Activated effector memory CD4-positive, alpha-beta T cell treated with Interleukin-2 at 50 U/mL for 16 hours (primary cell): ENCODE measurements around the gene SH3RF3.

Experiments used
- DNase-seq: peaks from one replicate; pipeline ENCODE4 v3.0.0-alpha.2; 2020

SH3RF3 gene

GRCh38 chr2:109290887-109291643 lies 162.1 kb downstream of the SH3RF3 start:
- DNase-seq: no peak

- DNase-seq: no peak
These were observed 163.4 kb downstream of the SH3RF3 start for GRCh38 chr2:109292386-109292785.

GRCh38 chr2:109293663-109294062 lies 164.7 kb downstream of the SH3RF3 start:
- no peak for DNase-seq

GRCh38 chr2:109294523-109294922 lies 165.5 kb downstream of the SH3RF3 start:
- no peak for DNase-seq

GRCh38 chr2:109295070-109295780 lies 166.2 kb downstream of the SH3RF3 start:
- DNase-seq: no peak

GRCh38 chr2:109295781-109296117 lies 166.7 kb downstream of the SH3RF3 start:
- no peak for DNase-seq

GRCh38 chr2:109297566-109298490 lies 168.8 kb downstream of the SH3RF3 start:
- DNase-seq: no peak

- no peak for DNase-seq
These were observed 169.8 kb downstream of the SH3RF3 start for GRCh38 chr2:109298851-109299250.

- no peak for DNase-seq
These were observed 170.5 kb downstream of the SH3RF3 start for GRCh38 chr2:109299536-109299935.

GRCh38 chr2:109300582-109300981 lies 171.6 kb downstream of the SH3RF3 start:
- DNase-seq: no peak

GRCh38 chr2:109301746-109302145 lies 172.7 kb downstream of the SH3RF3 start:
- no peak for DNase-seq

GRCh38 chr2:109302319-109302718 lies 173.3 kb downstream of the SH3RF3 start:
- no peak for DNase-seq

GRCh38 chr2:109304242-109304641 lies 175.2 kb downstream of the SH3RF3 start:
- DNase-seq: no peak

GRCh38 chr2:109304731-109305470 lies 175.9 kb downstream of the SH3RF3 start:
- no peak for DNase-seq

GRCh38 chr2:109305490-109306167 lies 176.6 kb downstream of the SH3RF3 start:
- no peak for DNase-seq

- DNase-seq: no peak
These were observed 177.2 kb downstream of the SH3RF3 start for GRCh38 chr2:109306190-109306589.

GRCh38 chr2:109311771-109312170 lies 182.8 kb downstream of the SH3RF3 start:
- no peak for DNase-seq

- DNase-seq: no peak
These were observed 183.9 kb downstream of the SH3RF3 start for GRCh38 chr2:109312902-109313301.

- no peak for DNase-seq
These were observed 184.3 kb downstream of the SH3RF3 start for GRCh38 chr2:109313343-109313742.

GRCh38 chr2:109316091-109316490 lies 187.1 kb downstream of the SH3RF3 start:
- DNase-seq: no peak

GRCh38 chr2:109317471-109318095 lies 188.6 kb downstream of the SH3RF3 start:
- DNase-seq: no peak
